Mesendoderm (in vitro differentiated cells): Measurements from ENCODE around the gene IL20.

ENCODE experiments used
- DNase-seq: peaks from one replicate; pipeline ENCODE4 v3.0.0; 2013
- H2AK5ac ChIP-seq: 2 replicates; pipeline ENCODE4 v1.6.1; 2013; ENCODE audit warnings: low read length, inconsistent platforms
- H2BK120ac ChIP-seq: 2 replicates; pipeline ENCODE4 v1.6.1; 2013; ENCODE audit warnings: low read depth, mild to moderate bottlenecking, low read length, moderate library complexity, mixed read lengths
- H2BK15ac ChIP-seq: replicated peaks from 2 replicates; pipeline ENCODE4 v1.6.1; 2013; ENCODE audit warnings: low read depth, mild to moderate bottlenecking, moderate library complexity
- H2BK5ac ChIP-seq: 2 replicates; pipeline ENCODE4 v1.6.1; 2013; ENCODE audit warnings: low read length, inconsistent platforms
- H3K18ac ChIP-seq: 2 replicates; pipeline ENCODE4 v1.6.1; 2013; ENCODE audit warnings: mild to moderate bottlenecking, low read length, mixed read lengths
- H3K23ac ChIP-seq: one replicate; pipeline ENCODE4 v1.6.1; 2013; ENCODE audit warnings: low read length
- H3K27ac ChIP-seq: 2 replicates; pipeline ENCODE4 v1.5.1; 2013; ENCODE audit warnings: low read depth, mild to moderate bottlenecking, inconsistent platforms, low read length, moderate library complexity
- H3K27me3 ChIP-seq: 2 replicates; pipeline ENCODE4 v1.6.1; 2013; ENCODE audit warnings: low read length, control low read depth, mild to moderate bottlenecking, inconsistent platforms; ENCODE audit not compliant: insufficient read depth, poor library complexity
- H3K36me3 ChIP-seq: 2 replicates; pipeline ENCODE4 v1.6.1; 2013; ENCODE audit warnings: low read length, inconsistent platforms; ENCODE audit not compliant: control insufficient read depth, insufficient read depth
- H3K4ac ChIP-seq: one replicate; pipeline ENCODE4 v1.6.1; 2013; ENCODE audit warnings: low read depth, mild to moderate bottlenecking, low read length, moderate library complexity
- H3K4me1 ChIP-seq: 2 replicates; pipeline ENCODE4 v1.6.1; 2013; ENCODE audit warnings: low read depth, low read length, inconsistent platforms; ENCODE audit not compliant: control insufficient read depth
- H3K4me2 ChIP-seq: 2 replicates; pipeline ENCODE4 v1.6.1; 2013; ENCODE audit warnings: low read length
- H3K4me3 ChIP-seq: 2 replicates; pipeline ENCODE4 v1.5.1; 2013; ENCODE audit warnings: mild to moderate bottlenecking, low read length
- H3K56ac ChIP-seq: one replicate; pipeline ENCODE4 v1.6.1; 2013; ENCODE audit warnings: low read length
- H3K79me1 ChIP-seq: 2 replicates; pipeline ENCODE4 v1.6.1; 2013; ENCODE audit warnings: low read length, inconsistent platforms
- H3K79me2 ChIP-seq: 2 replicates; pipeline ENCODE4 v1.6.1; 2013; ENCODE audit warnings: mild to moderate bottlenecking, low read length; ENCODE audit not compliant: control insufficient read depth, insufficient read depth
- H3K9ac ChIP-seq: 2 replicates; pipeline ENCODE4 v1.6.1; 2013; ENCODE audit warnings: low read length, inconsistent platforms
- H4K5ac ChIP-seq: one replicate; pipeline ENCODE4 v1.6.1; 2013; ENCODE audit warnings: low read length
- H4K8ac ChIP-seq: one replicate; pipeline ENCODE4 v1.6.1; 2013; ENCODE audit warnings: low read depth, mild to moderate bottlenecking, control low read depth, low read length, moderate library complexity
- WGBS: extraction: QIAGEN DNeasy Blood & Tissue Kit; methylation state at CpG from one replicate; pipeline ENCODE4 v1.1.7; 2013; ENCODE audit warnings: low lambda C conversion rate, missing lambda C conversion rate; ENCODE audit not compliant: insufficient coverage; ENCODE audit errors: extremely low coverage; 5-methylcytosine and 5-hydroxymethylcytosine counted together

IL20 gene

GRCh38 chr1:206899717-206900116 is 34.3 kb downstream of the IL20 start:
- Histone ChIP-seq H2BK120ac (no peak overlapping the region), H3K18ac (no peak overlapping the region), H3K4me1 (peaks cover 4% of the 10 kb centered on the region), H3K4me3 (no peak overlapping the region), H4K8ac (no peak overlapping the region), H3K79me1 (no peaks in the 10 kb centered on the region), H2BK15ac (no peak overlapping the region), H3K4ac (no peak overlapping the region), H3K9ac (no peak overlapping the region), H3K56ac (no peak overlapping the region), H3K27ac (no peak overlapping the region), H3K27me3 (no peaks in the 10 kb centered on the region), H3K23ac (no peak overlapping the region), H3K79me2 (no peaks in the 10 kb centered on the region), H4K5ac (no peak overlapping the region), H2AK5ac (no peak overlapping the region), H3K36me3 (no peaks in the 10 kb centered on the region), H2BK5ac (no peak overlapping the region), H3K4me2 (no peak overlapping the region)
- DNase-seq: no peak
- WGBS: no CpG with 5 or more reads among the region's 5 CpGs

GRCh38 chr1:206900149-206900548 is 34.7 kb downstream of the IL20 start:
- no CpG with 5 or more reads among the region's 7 CpGs for WGBS
- Histone ChIP-seq H3K79me2 (no peaks in the 10 kb centered on the region), H2AK5ac (no peak overlapping the region), H3K36me3 (no peaks in the 10 kb centered on the region), H4K5ac (no peak overlapping the region), H2BK120ac (no peak overlapping the region), H3K27me3 (no peaks in the 10 kb centered on the region), H3K4me1 (peaks cover 3% of the 10 kb centered on the region), H3K4me2 (no peak overlapping the region), H3K27ac (no peak overlapping the region), H2BK15ac (no peak overlapping the region), H3K18ac (no peak overlapping the region), H3K9ac (no peak overlapping the region), H3K23ac (no peak overlapping the region), H3K4ac (no peak overlapping the region), H3K79me1 (no peaks in the 10 kb centered on the region), H4K8ac (no peak overlapping the region), H3K4me3 (no peak overlapping the region), H3K56ac (no peak overlapping the region), H2BK5ac (no peak overlapping the region)
- no peak for DNase-seq

GRCh38 chr1:206901944-206902343 is 36.5 kb downstream of the IL20 start:
- H2BK120ac ChIP-seq: no peak overlapping the region
- no peak overlapping the region for H2BK15ac ChIP-seq
- H3K9ac ChIP-seq: no peak overlapping the region
- no peak overlapping the region for H3K4ac ChIP-seq
- no peak overlapping the region for H3K23ac ChIP-seq
- no peaks in the 10 kb centered on the region for H3K36me3 ChIP-seq
- no peaks in the 10 kb centered on the region for H3K4me1 ChIP-seq
- no peak overlapping the region for H3K56ac ChIP-seq
- H4K8ac ChIP-seq: no peak overlapping the region
- H3K79me1 ChIP-seq: no peaks in the 10 kb centered on the region
- DNase-seq: no peak
- H3K79me2 ChIP-seq: no peaks in the 10 kb centered on the region
- no peak overlapping the region for H3K4me3 ChIP-seq
- no CpG with 5 or more reads among the region's 6 CpGs for WGBS
- H3K27me3 ChIP-seq: no peaks in the 10 kb centered on the region
- H3K4me2 ChIP-seq: no peak overlapping the region
- H2BK5ac ChIP-seq: no peak overlapping the region
- no peak overlapping the region for H3K27ac ChIP-seq
- H4K5ac ChIP-seq: no peak overlapping the region
- no peak overlapping the region for H2AK5ac ChIP-seq
- H3K18ac ChIP-seq: no peak overlapping the region

- Histone ChIP-seq H4K8ac (no peak overlapping the region), H3K27me3 (no peaks in the 10 kb centered on the region), H3K36me3 (no peaks in the 10 kb centered on the region), H2AK5ac (no peak overlapping the region), H3K18ac (no peak overlapping the region), H3K4me3 (no peak overlapping the region), H2BK15ac (no peak overlapping the region), H3K27ac (no peak overlapping the region), H3K9ac (no peak overlapping the region), H2BK120ac (no peak overlapping the region), H3K4ac (no peak overlapping the region), H2BK5ac (no peak overlapping the region), H4K5ac (no peak overlapping the region), H3K79me2 (no peaks in the 10 kb centered on the region), H3K79me1 (no peaks in the 10 kb centered on the region), H3K23ac (no peak overlapping the region), H3K56ac (no peak overlapping the region), H3K4me1 (peaks cover 3% of the 10 kb centered on the region), H3K4me2 (no peak overlapping the region)
- WGBS: no CpG with 5 or more reads among the region's 1 CpG
- no peak for DNase-seq
Observed at GRCh38 chr1:206902702-206903101, 37.3 kb downstream of the IL20 start.

- H3K4ac ChIP-seq: no peak overlapping the region
- no peak overlapping the region for H4K8ac ChIP-seq
- H2AK5ac ChIP-seq: no peak overlapping the region
- H3K27me3 ChIP-seq: peaks cover 3% of the 10 kb centered on the region
- no peak overlapping the region for H2BK120ac ChIP-seq
- no peak overlapping the region for H2BK15ac ChIP-seq
- no peak overlapping the region for H3K23ac ChIP-seq
- H3K79me2 ChIP-seq: no peaks in the 10 kb centered on the region
- H4K5ac ChIP-seq: no peak overlapping the region
- no peak overlapping the region for H3K4me2 ChIP-seq
- DNase-seq: no peak
- no peaks in the 10 kb centered on the region for H3K79me1 ChIP-seq
- WGBS: no CpG with 5 or more reads among the region's 2 CpGs
- no peak overlapping the region for H3K9ac ChIP-seq
- no peak overlapping the region for H2BK5ac ChIP-seq
- no peaks in the 10 kb centered on the region for H3K36me3 ChIP-seq
- no peak overlapping the region for H3K56ac ChIP-seq
- H3K27ac ChIP-seq: no peak overlapping the region
- peaks cover 3% of the 10 kb centered on the region for H3K4me1 ChIP-seq
- H3K4me3 ChIP-seq: no peak overlapping the region
- no peak overlapping the region for H3K18ac ChIP-seq
Observed at GRCh38 chr1:206903687-206904086, 38.3 kb downstream of the IL20 start.

- WGBS: no CpG with 5 or more reads among the region's 10 CpGs
- H3K27me3 ChIP-seq: peaks cover 5% of the 10 kb centered on the region
- H2BK120ac ChIP-seq: no peak overlapping the region
- no peaks in the 10 kb centered on the region for H3K79me1 ChIP-seq
- no peak overlapping the region for H3K27ac ChIP-seq
- no peak overlapping the region for H4K5ac ChIP-seq
- no peaks in the 10 kb centered on the region for H3K36me3 ChIP-seq
- no peak overlapping the region for H2BK15ac ChIP-seq
- H3K9ac ChIP-seq: no peak overlapping the region
- peaks cover 3% of the 10 kb centered on the region for H3K4me1 ChIP-seq
- H3K56ac ChIP-seq: no peak overlapping the region
- no peaks in the 10 kb centered on the region for H3K79me2 ChIP-seq
- DNase-seq: no peak
- H2AK5ac ChIP-seq: no peak overlapping the region
- no peak overlapping the region for H4K8ac ChIP-seq
- no peak overlapping the region for H3K4me3 ChIP-seq
- no peak overlapping the region for H2BK5ac ChIP-seq
- H3K4me2 ChIP-seq: no peak overlapping the region
- no peak overlapping the region for H3K4ac ChIP-seq
- no peak overlapping the region for H3K23ac ChIP-seq
- H3K18ac ChIP-seq: no peak overlapping the region
Observed at GRCh38 chr1:206904423-206905142, 39.2 kb downstream of the IL20 start.
